ENCODE results near the gene CDC16. TPM values are rescaled to one million over a fixed set of nuclear protein-coding genes. Genes with fewer than 3 reads are reported as not detected.

The CDC16 gene
- total and polyA plus RNA-seq, 2 of the 4 experiments (the other 2 are of a cell fraction): 41.6 to 66.6 TPM

GRCh38 chr13:114259374-114259773 lies 24.7 kb downstream of the CDC16 start:
- ATAC-seq (ENCODE audit: low read depth): no peak
- no peak overlapping the region for H3K4me2 ChIP-seq (ENCODE audit: low read depth, low read length)
- H2BK15ac ChIP-seq (ENCODE audit: low read depth, low read length): no peak overlapping the region
- H2BK5ac ChIP-seq (ENCODE audit: low read depth, low read length, poor library complexity, severe bottlenecking): no peak overlapping the region
- H3K27ac ChIP-seq (ENCODE audit: insufficient read depth, low read length): no peak overlapping the region
- no peak overlapping the region for H3K18ac ChIP-seq (ENCODE audit: low read depth, low read length)
- H3K9me3 ChIP-seq (ENCODE audit: control insufficient read depth, insufficient read depth, low read length): no peaks in the 10 kb centered on the region
- in situ Hi-C loops (cut with MboI; ENCODE audit: low sequenced_read_pairs): no loop called here
- no peak overlapping the region for H3K14ac ChIP-seq (replicated peaks; ENCODE audit: low read depth, low read length)
- peaks cover 37 to 49% of the 10 kb centered on the region in 2 experiments for H3K79me1 ChIP-seq (ENCODE audit: low read depth in 1 of 2, low read length in 2 of 2)
- no peak overlapping the region for H3K9ac ChIP-seq (ENCODE audit: low read depth, low read length)
- H2AK5ac ChIP-seq (ENCODE audit: low read depth, low read length): no peak overlapping the region
- dilution Hi-C loops (cut with HindIII; ENCODE audit: low sequenced_read_pairs, unreplicated experiment): no loop called here
- no peak overlapping the region for H3K4ac ChIP-seq (ENCODE audit: low read depth, low read length)
- no peak overlapping the region for H2AFZ ChIP-seq (replicated peaks; ENCODE audit: low read length, poor library complexity)
- H3K36me3 ChIP-seq (ENCODE audit: control insufficient read depth, insufficient read depth, low read length): peaks cover 46% of the 10 kb centered on the region
- ChIA-PET CTCF (no interaction called here), POLR2A (ENCODE audit: unreplicated experiment) (no interaction called here)
- H3K4me1 ChIP-seq (ENCODE audit: control insufficient read depth, insufficient read depth, low read length): peaks cover 2% of the 10 kb centered on the region
- H4K91ac ChIP-seq (ENCODE audit: insufficient read depth, low read depth, low read length): no peak overlapping the region
- no peak overlapping the region for H3K4me3 ChIP-seq (ENCODE audit: insufficient read depth, low read depth, low read length)
- H2AK9ac ChIP-seq (replicated peaks; ENCODE audit: low read depth, low read length, poor library complexity): no peak overlapping the region
- no peak overlapping the region for H3K23ac ChIP-seq (ENCODE audit: low read depth, low read length)
- no peak overlapping the region for H2BK120ac ChIP-seq (ENCODE audit: low read depth, low read length)
- no peak overlapping the region for H3K56ac ChIP-seq (ENCODE audit: extremely low read depth, insufficient read depth, low read length)
- intact Hi-C loops (cut with micrococcal nuclease): no loop called here
- peaks cover 2% of the 10 kb centered on the region; the same call in 1 of the 2 replicates for H4K20me1 ChIP-seq (ENCODE audit: insufficient read depth, low read length)
- BruUV-seq (replicated peaks): no TSS peak
- DNase-seq: no peak
- H3K9me1 ChIP-seq (ENCODE audit: insufficient read depth, low read length): peaks cover 8% of the 10 kb centered on the region; the same call in 1 of the 2 replicates
- no peak overlapping the region for H4K5ac ChIP-seq (ENCODE audit: low read depth, low read length)
- no peak overlapping the region for H2BK20ac ChIP-seq (ENCODE audit: low read depth, low read length)
- TF ChIP-seq CHD1 (IDR thresholded peaks at IDR 0.05; ENCODE audit: low read depth, low read length) (no peak), RCOR1 (IDR thresholded peaks at IDR 0.05; ENCODE audit: insufficient replicate concordance, low read length) (no peak), SMC3 (IDR thresholded peaks at IDR 0.05; ENCODE audit: low read depth, low read length) (no peak), POLR2A (IDR thresholded peaks at IDR 0.05; ENCODE audit: low read depth, low read length) (no peak), ELK1 (IDR thresholded peaks at IDR 0.05; ENCODE audit: borderline replicate concordance, low read depth, low read length) (no peak), FOS (IDR thresholded peaks at IDR 0.05; ENCODE audit: low read depth, low read length) (no peak)
- H3K27me3 ChIP-seq (ENCODE audit: control insufficient read depth, insufficient read depth, low read length): no peaks in the 10 kb centered on the region
- H4K8ac ChIP-seq (ENCODE audit: low read depth in 2 of 2, low read length in 2 of 2): no peak overlapping the region
- 83% methylated on average over 5 of the region's 7 CpGs; no CpG with 5 or more reads in 1 of the 2 experiments for WGBS, 2 experiments (ENCODE audit: extremely low coverage in 2 of 2, insufficient read length in 1 of 2)

Data from IMR-90 (cell line).